Renal cortex interstitium (tissue), 11 donors: ENCODE data around the gene MPL. TPM values are rescaled to one million over a fixed set of nuclear protein-coding genes. Genes with fewer than 3 reads are reported as not detected.

Source experiments
- DNase-seq, 11 donors: peaks; one replicate each; pipeline ENCODE4 v3.0.0-alpha.2; 2013; ENCODE audit warnings: low read depth in 9 of 11, low spot score in 4 of 11; ENCODE audit errors: extremely low read depth in 1 of 11
- polyA plus RNA-seq, 3 donors: library from polyadenylated mRNA; unstranded; fragments of 120-200 nt; gene quantifications; one replicate each; pipeline ENCODE4 v1.2.1, GENCODE V29; 2013; ENCODE audit not compliant: insufficient read length in 3 of 3

Gene MPL
- polyA plus RNA-seq, 3 donors, result 0.78 to 1.3 (median 1.1) TPM

GRCh38 chr1:43304771-43305300, 32.8 kb upstream of the MPL start:
- no peak for DNase-seq

GRCh38 chr1:43305461-43305860, 32.2 kb upstream of the MPL start:
- DNase-seq, result no peak

DNA sequence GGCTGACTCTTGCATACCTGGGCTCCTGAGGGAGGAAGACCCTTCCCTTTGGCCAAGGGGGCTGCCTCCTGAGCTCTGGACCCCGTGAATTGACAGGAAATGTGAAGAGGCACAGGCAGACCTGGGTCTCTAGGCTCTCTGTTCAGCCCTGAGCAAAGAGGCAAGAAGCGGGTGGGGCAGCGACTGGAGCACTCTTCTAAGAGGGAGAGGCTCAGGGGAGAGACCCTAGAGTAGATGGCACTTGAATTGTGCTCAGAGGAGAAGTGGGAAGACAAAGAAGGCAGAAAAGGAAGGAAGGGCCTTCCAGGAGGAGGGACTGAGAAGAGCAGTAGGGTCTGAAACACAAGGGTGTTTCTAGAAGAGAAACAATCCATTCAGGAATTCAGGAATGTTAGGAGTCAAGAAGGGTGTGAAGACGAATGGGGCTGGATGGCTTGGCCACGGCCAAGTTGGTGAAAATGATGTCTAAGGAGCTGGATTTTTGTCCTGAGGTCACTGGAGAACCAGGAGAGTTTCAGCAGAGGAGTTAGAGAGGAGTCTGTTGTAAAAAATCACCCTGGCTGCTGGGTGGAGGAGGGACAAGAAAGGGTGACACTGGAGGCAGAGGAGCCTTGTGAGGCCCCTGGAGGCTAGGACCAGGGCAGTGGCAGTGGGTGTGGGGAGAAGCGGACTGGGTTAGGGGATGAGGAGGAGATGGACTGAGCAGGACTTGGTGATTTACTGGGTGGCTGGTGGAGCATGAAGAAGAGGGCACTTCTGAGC, 31.5 kb upstream of the MPL start:
- no peak for DNase-seq

DNA sequence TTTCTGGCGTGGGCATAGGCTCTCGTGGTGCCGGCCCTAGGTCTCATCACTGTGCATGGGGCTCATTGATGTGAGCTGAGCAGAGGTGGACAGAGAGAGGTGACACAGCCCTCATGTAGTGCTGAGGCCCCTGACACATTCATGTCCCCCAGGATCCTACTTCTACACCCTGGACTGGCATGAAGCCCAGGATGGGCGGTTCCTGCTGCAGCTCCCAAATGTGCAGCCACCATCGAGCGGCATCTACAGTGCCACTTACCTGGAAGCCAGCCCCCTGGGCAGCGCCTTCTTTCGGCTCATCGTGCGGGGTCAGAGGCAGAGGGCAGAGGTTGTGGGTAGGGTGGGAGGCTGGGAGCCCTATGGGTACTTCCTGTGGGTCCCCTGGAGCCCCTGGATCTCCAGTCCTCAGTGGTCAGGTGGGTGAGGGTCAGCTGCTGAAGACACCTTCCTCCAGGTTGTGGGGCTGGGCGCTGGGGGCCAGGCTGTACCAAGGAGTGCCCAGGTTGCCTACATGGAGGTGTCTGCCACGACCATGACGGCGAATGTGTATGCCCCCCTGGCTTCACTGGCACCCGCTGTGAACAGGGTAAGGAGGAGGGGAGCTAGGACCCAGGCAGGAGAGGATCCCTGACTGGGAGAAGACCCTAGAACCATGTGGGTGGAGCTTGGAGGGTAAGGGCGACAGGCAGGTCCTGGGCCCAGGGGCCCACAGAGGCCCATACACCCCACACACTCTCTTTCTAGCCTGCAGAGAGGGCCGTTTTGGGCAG, 30.7 kb upstream of the MPL start:
- DNase-seq, result no peak

- DNase-seq, result no peak
Measured at GRCh38 chr1:43307458-43308158, 30.0 kb upstream of the MPL start.

DNA sequence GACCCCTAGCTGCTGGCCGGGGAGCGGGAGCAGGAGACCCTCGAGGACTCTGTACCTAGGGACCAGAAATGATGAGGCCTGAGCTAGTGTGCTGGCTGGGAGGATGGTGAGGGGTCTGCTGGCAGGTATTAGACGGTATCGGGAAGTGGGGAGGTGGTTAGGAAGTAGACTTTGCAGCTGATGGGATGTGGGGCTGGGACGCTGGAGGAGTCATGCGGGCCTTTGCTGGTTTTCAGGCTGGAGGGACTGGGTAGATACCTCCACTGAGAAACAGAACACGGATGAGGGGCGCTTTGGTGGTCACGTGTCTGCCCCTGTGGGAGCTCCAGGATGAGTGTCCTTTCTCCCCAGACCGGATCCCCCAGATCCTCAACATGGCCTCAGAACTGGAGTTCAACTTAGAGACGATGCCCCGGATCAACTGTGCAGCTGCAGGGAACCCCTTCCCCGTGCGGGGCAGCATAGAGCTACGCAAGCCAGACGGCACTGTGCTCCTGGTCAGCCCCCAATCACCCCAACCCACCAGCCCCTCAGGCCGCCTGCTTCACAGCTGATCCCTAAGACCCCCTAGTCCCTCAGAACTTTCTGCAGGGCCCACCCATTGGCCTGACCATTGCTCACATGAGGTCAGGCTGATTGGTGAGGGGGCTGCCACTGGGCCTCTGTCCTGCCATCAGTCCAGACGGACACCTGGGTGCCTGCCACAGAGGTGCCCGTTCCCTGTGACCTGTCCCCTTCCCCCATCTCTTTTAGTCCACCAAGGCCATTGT, 28.8 kb upstream of the MPL start:
- no peak for DNase-seq

- DNase-seq, result no peak
Measured at GRCh38 chr1:43309405-43310025, 28.1 kb upstream of the MPL start.

- DNase-seq, result no peak
Measured at GRCh38 chr1:43311521-43311920, 26.1 kb upstream of the MPL start.

DNA sequence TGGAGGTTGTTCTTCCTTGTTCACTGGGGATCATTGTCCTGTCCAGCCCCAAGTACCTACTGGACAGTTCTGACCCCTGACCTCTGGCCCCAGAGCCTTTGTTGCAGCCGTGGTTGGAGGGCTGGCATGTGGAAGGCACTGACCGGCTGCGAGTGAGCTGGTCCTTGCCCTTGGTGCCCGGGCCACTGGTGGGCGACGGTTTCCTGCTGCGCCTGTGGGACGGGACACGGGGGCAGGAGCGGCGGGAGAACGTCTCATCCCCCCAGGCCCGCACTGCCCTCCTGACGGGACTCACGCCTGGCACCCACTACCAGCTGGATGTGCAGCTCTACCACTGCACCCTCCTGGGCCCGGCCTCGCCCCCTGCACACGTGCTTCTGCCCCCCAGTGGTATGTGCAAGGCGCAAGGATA, 25.4 kb upstream of the MPL start:
- DNase-seq, result no peak

GRCh38 chr1:43312663-43313515, 24.7 kb upstream of the MPL start:
- no peak for DNase-seq

GRCh38 chr1:43313771-43314170, 23.8 kb upstream of the MPL start:
- no peak for DNase-seq

DNA sequence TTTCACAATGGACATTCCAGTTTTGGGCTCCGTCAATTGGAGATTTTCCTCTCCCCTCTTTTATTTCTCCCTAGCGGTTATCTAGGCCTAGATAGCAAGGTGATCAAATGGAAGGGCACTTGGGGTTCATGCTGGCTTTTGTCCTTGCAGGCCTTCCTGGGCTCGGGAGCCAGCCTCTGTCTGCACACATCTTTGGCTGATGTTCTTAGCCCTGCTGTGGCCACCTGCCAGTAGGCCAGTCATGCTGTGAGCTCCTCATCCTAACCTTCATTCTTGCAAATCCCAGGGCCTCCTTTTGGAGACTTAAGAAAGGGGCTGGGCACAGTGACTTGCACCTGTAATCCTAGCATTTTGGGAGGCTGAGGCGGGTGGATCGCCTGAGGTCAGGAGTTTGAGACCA, 23.4 kb upstream of the MPL start:
- DNase-seq, result no peak

- DNase-seq, result no peak
Measured at GRCh38 chr1:43315481-43315880, 22.1 kb upstream of the MPL start.

GRCh38 chr1:43315963-43316737, 21.5 kb upstream of the MPL start:
- no peak for DNase-seq

GRCh38 chr1:43316738-43317520, 20.7 kb upstream of the MPL start:
- no peak for DNase-seq

DNA sequence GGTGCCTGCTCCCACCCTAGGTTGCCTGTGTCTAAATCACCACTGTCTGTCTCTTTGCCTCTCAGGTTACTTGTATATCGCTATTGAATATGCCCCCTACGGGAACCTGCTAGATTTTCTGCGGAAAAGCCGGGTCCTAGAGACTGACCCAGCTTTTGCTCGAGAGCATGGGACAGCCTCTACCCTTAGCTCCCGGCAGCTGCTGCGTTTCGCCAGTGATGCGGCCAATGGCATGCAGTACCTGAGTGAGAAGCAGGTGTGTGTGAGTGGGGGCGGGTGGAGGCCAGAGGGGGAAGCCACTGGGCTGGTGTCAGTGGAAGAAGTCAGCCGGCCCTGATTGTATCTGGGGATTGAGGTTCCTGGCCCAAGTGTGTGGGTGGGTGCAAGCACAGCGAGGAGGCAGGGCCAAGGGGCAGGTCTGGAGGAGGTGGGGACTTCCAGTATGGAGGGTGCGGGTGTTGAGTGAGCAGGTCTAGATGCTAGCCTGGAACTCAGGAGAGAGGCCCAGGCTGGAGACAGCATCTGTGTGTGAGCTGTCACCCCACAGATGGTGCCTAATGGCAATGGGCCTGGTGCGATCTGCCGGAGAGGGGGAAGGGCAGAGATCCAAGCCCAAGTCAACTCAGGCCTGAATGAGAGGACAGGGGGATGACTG, 19.7 kb upstream of the MPL start:
- DNase-seq, result no peak
